ENCODE data around the gene ARMC12. TPM values are rescaled to one million over a fixed set of nuclear protein-coding genes. Genes with fewer than 3 reads are reported as not detected.

Gene ARMC12
- total and polyA plus RNA-seq, 2 of the 4 experiments (the other 2 are of a cell fraction) = 0.18 to 0.74 TPM

Other genes with a start within 250 kb of the ARMC12 start
- gene TEAD3, start 240.0 kb upstream of the ARMC12 start, total RNA-seq (2012; rRNA removed) = 5.0 and 5.2 TPM in 2 replicates
- gene TEAD3, start 240.0 kb upstream of the ARMC12 start, polyA plus RNA-seq (2012; rRNA removed) = 25.0 and 28.0 TPM in 2 replicates
- not detected in 2 replicates for gene TULP1, start 224.1 kb upstream of the ARMC12 start, total RNA-seq (2012; rRNA removed)
- not detected in 2 replicates for gene TULP1, start 224.1 kb upstream of the ARMC12 start, polyA plus RNA-seq (2012; rRNA removed)
- 7.0 and 10.0 TPM in 2 replicates for gene FKBP5, start 48.1 kb upstream of the ARMC12 start, total RNA-seq (2012; rRNA removed)
- gene FKBP5, start 48.1 kb upstream of the ARMC12 start, polyA plus RNA-seq (2012; rRNA removed) = 5.6 and 6.8 TPM in 2 replicates
- not detected in 2 replicates for gene CLPSL2, start 39.6 kb downstream of the ARMC12 start, total RNA-seq (2012; rRNA removed)
- gene CLPSL2, start 39.6 kb downstream of the ARMC12 start, polyA plus RNA-seq (2012; rRNA removed) = not detected in 2 replicates
- gene CLPSL1, start 44.0 kb downstream of the ARMC12 start, total RNA-seq (2012; rRNA removed) = not detected in 2 replicates
- gene CLPSL1, start 44.0 kb downstream of the ARMC12 start, polyA plus RNA-seq (2012; rRNA removed) = not detected in 2 replicates
- gene CLPS, start 60.3 kb downstream of the ARMC12 start, total RNA-seq (2012; rRNA removed) = not detected in 2 replicates
- gene CLPS, start 60.3 kb downstream of the ARMC12 start, polyA plus RNA-seq (2012; rRNA removed) = not detected in 2 replicates
- gene LHFPL5, start 68.3 kb downstream of the ARMC12 start, total RNA-seq (2012; rRNA removed) = not detected in 2 replicates
- gene LHFPL5, start 68.3 kb downstream of the ARMC12 start, polyA plus RNA-seq (2012; rRNA removed) = not detected in 2 replicates
- 44.6 and 92.8 TPM in 2 replicates for gene SRPK1, start 184.1 kb downstream of the ARMC12 start, total RNA-seq (2012; rRNA removed)
- 17.6 and 22.5 TPM in 2 replicates for gene SRPK1, start 184.1 kb downstream of the ARMC12 start, polyA plus RNA-seq (2012; rRNA removed)